GM19035 (cell line): ENCODE measurements around the gene CNGA2.

Experiments
- ATAC-seq: cut with Tn5 transposase; IDR thresholded peaks from one replicate; pipeline ENCODE4 v1.9.1; 2021; ENCODE audit not compliant: unreplicated experiment

Gene CNGA2

DNA sequence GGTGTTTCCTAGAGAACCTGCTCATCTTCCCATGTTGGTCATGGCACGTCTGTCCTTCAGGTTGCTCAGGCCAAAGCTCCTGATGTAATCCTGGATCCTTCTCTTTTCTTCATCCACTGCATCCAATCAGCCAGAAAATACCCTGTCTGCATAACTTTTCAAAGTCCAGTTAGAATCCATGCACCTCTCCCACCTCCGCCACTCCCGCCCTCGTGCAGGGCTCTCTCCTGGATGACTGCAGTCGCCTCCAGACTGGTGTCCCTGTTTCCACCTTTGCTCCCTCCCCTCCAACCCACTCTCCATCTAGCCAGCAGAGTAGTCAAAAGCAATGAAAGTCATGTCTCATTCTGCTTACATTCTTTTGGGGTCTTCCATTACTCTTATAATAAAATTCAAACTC, 16.0 kb downstream of the CNGA2 start:
- no peak for ATAC-seq

DNA sequence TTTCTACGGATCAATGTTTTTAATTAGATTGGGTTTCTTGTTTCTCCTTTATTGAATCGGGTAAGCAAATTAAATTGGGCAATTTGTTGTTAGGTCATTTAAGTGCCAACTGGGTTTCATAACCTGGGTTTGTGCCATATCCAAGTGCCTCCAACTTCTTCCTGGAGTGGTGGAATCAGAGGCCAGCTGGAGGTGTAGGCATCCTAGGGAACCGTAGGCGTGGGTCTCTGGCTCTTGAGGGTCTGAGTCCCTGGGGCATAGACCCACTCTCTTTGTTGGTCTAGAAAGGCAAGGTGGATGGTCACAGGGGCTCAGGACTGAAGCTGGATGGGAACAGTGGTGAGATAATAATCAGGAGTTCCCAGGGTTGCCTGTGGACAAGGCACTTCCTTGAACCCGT, 18.3 kb downstream of the CNGA2 start:
- ATAC-seq = no peak

DNA sequence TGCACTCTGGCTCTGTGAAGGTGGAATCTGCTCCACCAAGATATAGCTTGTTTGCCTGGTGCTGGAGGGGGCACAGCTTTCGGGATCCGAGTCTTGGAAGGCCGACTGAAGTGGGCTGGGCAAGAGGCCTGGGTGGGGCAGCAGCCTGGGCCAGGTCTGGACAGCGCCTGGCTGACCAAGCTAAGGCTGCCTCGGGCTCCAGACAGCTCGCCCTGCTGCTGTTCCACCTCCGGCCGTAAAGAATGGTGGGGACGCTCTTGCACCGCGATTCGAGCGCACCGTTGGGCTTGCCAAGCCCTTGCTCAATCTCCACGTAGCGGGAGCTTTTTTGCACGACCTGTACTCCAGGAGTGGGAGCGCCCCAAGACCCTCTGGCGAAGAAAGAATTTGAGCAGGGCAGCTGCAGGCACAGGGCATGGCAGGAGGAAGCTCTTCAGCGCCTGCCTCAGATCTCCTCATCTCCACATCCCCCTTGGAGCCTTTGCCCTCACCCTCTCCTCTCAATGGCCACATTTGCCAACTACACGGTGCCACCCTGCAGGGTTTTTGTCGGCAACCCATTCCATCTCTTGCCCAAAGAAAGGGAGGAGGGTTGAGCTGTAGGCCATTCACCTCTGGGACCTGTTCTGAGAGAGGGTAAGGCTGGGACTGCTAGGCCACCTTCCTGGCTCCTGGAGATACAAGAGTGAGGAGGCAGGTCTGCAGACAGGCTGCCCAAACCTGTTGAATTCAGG, 18.9 kb downstream of the CNGA2 start:
- ATAC-seq = no peak

DNA sequence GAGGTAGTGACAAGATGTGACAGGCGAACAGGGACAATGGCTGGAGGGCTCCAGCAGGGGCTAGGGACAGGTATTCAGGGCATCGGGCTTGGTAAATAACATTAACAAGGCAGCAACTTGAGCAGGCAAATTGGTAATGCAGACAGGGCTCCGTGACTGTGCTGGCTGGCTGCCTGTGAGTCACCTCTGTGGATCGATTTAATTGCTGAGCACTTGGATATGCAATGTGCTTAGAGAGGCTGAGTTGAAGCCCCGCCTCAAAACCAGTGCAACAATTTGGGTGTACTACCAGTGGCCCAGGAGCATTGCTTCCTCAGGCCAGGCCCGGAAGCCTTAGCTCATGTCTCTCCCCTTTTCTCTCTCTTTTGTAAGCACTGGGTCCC, 19.5 kb downstream of the CNGA2 start:
- ATAC-seq = no peak

DNA sequence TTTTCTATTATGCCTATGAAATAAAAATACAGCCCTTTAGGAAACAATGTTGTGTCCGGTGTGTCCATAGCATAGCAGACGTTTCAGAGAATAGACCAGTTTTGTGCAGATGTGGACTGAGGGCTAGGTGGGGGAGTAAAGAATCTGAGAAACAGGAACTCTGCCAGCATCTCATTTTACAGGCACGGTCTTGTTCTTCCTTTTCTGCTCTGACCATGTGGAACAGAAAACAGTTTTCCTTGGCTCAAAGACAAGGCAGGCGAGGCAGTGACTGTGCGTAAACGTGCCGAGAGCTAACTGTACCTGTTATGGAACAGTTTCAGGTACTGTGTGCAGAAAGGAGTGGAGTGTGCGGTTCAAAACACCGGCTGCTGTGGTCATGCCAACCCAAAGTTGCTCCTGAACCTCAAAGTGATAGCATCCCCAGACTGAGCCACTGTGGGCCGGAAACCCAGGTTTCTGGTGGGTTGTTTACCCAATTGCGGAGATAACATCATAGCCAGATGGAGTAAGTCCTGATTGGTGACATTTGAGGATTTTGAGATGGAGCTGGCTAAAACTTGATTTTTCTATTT, 20.2 kb downstream of the CNGA2 start:
- no peak for ATAC-seq

DNA sequence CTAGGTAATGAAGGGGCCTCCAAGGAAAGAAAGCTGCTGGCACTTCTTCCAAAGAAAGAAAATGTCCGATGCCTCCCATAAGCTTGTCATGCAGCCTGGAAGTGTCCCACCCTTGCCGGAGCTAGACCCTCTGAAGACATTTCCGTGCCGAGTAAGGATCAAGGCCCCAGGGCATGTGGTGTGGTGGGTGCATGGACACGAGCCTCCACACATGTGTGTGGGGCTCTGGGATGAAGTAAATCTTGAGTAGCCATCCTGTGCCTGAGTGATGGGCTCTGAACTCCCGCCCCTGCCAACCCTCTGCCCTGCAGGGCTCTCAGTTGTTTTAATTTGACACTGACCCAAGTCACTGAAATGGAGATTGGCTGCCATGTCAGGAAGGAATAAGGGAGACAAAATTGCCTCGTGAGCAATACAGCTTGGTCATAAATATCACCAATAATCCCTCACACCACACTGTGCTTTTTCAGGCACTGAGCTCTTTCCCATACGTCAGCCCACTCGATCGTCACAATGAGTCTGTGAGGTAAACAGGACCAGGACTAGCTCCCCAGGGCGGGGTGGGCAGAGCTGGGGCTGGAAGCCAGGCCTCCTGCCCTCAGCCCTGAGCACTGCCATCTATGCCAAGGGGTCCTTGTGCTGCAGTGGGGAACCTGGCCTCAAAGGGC, 24.6 kb downstream of the CNGA2 start:
- ATAC-seq = no peak

DNA sequence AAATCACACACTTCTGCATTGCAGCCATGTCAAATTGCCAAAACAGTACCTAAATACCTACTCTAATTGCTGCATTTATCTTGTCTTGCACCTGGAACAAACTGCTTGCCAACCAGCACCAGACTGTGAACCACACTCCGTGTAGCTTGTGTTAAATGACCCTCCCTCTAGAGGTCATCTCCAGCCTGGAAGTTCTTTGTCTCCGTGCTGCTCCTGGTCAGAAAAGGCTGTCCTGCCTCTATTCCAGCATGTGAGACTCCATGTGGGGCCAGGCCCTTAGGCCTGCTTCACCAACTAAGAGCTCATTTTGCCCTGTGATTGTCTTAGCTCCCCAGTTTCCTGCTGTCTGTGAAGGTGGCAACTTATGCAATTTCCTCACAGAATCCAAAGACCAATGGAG, 28.3 kb downstream of the CNGA2 start:
- no peak for ATAC-seq

DNA sequence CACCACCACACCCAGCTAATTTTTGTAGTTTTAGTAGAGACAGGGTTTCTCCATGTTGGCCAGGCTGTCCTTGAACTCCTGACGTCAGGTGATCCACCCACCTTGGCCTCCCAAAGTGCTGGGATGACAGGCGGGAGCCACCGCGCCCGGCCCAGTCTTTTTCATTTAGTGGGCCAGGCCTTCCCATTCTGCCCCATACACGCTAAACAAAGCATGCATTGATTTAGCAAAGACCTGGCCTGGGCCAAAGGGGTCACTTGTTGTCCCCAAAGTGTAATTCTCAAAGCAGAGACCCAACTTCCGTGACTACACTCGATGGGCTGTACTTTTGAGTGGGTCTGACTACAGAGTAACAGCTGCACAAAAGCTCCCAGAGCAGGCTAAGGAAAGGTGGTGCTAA, 29.2 kb downstream of the CNGA2 start:
- ATAC-seq = no peak

DNA sequence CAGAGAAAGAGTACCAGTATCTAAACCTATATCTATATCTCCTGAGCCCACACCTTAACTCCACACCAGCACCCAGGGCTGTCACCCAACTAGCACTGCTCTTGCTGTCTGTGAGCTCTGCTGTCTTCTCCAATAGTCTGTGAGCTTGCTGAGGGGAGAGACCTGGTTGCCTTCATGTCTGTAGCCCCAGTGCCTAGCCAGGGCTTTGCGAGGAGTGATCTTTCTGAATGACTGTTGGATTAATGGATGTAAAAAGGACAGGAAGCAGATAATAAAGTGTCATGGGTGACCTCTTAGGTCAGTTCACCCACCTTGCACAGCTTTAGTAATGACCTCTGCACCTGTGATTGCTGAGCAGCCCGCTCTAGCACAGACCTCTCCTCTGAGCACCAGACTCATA, 30.5 kb downstream of the CNGA2 start:
- no peak for ATAC-seq

DNA sequence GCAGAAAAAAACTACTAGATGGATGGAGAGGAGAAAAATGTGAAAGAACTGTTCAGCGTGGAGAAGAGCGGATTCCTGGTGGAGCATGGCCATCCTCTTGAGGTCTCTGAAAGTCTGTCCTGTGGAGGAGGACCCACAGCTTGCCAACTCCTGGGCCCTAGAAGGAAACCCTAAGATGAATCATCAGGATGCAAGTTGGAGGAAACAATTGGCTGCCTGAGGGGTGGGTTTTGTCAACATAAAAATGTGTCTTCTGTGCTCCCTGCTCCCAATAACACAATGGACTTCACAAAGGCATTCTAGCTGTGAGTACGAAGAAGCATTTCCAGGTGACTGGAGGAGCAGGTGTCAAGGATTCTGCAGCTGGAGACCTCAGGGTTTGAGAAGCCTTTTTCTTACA, 37.2 kb downstream of the CNGA2 start:
- ATAC-seq = no peak

DNA sequence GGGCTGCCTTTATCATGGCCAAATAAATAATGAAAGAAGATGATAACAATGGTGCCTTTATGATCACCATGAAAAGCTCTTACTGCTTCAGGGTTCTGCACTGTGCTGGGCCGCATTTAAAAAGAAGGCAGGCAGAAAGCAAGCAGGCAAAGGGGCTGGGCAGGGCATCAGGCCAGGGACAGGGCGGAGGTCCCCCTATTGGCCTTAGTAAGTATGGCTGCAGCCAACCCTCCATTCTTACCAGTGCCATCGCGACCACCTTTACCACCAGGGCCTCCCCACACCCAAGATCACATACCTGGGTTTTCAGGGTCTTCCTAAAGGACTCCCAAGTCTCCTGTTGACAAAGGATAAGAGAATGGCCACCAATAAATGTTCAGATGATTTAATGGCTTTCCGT, 38.9 kb downstream of the CNGA2 start:
- no peak for ATAC-seq

DNA sequence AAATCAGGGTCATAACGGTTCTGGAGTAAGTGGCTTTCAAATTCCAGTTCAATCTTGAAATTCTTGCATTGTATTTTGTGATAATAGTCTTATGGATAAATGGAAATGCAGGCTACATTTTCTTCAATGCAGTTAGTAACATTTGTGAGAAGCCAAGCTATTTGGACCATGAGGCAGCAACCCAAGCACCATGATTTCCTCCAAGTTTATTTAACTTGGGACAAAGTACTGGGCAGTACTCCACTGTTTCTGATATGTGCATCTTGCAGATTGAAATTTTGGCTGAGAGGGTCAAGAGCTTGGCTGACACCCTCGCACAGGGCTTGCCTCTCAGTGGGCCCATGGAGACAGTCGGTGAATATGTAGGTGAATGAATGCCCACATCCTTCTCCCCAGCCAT, 39.9 kb downstream of the CNGA2 start:
- no peak for ATAC-seq

DNA sequence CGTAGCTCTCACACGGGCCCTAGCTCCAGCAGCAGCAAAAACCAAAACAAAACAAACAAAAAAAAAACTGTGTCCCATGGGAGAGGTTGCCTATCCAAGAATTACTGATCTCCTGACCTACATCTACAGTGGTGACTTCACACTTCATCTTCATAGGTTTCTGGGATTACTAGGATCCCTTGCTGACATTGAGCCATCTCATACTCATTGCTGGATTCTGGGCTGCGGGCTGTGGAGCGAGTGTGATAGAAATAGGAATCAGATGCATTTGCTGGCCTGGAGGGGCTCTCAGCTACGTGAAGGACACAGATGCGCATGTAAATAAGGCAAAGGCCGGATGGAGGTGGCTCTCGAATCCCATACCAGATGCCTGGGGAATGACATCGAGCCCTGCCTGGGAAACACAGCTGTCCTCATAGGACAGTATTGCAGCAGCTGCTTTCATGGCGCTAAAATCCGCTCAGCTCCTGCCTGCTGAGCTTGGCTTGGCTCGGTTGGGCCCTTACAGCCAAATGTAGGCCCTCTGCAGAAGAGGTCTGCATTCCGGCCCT, 41.7 kb downstream of the CNGA2 start:
- ATAC-seq = no peak

DNA sequence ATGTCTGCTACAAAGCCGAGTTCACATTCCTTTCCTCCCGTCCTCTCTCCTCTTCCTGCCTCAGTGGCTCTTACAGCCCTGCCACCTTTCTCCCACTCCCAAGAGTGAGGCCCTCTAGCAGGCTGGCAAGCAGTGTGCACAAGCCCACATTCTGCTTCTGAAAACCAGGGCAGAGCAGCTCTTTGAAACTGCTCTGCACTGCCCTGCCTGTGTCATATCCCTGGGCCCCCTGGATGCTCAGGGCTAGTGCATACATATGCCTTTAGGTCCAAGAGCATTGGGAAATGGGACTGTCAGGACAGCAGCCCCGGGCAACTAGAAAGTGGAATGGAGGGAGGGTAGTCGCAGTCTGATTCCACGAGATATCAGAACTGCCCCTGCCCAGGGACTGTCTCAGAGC, 42.4 kb downstream of the CNGA2 start:
- no peak for ATAC-seq

DNA sequence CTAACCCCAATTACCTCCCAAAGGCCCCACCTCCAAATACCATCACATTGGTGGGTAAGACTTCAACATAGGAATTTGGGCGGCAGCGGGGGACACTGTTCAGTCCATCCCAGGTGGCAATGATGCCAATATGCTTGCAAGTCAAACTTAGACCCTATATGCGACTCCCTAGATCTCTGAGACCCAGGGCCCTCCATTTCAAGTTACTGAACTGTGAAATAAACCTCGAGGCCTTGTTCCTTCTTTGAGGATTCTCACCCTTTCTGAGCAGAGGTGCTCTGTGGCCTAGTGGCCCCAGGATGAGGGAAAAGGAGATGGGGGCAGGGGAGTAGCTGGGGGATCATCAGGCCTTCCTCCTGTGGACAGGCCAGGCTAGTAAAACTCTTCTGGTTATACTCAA, 44.7 kb downstream of the CNGA2 start:
- ATAC-seq = no peak

DNA sequence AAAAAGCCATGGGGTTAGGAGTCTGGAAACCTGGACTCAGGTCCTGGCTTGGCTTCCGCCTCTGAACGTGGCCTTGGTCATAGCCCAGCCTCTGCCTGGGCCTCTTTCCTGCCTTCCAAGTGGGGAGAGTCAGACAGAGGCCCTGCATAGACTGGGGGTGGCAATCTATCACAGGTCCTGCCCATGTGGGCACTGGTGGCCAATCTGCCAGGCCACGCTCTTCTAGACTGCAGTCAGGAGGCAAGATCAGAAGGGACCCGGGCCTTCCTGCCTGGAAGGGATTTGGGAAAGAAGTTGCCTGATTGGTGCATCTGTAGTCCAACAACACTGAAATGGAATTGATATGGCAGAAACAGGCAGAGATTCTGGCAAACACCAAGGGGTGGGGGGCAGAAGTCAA, 46.1 kb downstream of the CNGA2 start:
- ATAC-seq = no peak

DNA sequence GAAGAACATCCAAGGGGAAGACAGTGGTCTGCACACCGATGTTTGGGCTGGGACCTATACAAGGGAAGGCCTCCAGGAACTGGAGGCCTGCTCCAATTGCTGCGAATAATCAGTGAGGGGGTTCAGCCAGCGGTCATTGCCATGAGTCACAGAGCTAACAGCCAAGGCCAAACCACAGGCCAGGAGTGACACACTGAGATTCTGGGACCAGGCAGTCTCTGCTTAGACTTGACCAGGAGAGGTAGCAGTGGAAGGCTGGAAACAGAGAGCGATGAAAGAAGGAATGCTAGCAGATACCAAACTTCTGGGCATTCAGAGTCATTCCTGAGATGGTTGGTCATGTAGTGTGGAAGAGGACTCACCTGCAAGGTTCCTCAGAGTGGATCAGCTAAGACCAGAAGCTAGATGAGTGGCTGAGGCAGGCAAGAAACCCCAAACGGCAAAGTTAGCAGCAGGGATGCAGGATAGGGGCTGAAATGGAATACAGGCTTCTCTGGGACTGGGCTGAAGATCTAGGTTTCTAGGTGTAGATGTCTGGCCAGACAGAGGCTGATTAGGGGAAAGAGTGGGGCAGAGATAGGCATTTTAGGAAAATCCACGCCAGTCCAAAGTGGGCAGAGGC, 54.7 kb downstream of the CNGA2 start:
- no peak for ATAC-seq

DNA sequence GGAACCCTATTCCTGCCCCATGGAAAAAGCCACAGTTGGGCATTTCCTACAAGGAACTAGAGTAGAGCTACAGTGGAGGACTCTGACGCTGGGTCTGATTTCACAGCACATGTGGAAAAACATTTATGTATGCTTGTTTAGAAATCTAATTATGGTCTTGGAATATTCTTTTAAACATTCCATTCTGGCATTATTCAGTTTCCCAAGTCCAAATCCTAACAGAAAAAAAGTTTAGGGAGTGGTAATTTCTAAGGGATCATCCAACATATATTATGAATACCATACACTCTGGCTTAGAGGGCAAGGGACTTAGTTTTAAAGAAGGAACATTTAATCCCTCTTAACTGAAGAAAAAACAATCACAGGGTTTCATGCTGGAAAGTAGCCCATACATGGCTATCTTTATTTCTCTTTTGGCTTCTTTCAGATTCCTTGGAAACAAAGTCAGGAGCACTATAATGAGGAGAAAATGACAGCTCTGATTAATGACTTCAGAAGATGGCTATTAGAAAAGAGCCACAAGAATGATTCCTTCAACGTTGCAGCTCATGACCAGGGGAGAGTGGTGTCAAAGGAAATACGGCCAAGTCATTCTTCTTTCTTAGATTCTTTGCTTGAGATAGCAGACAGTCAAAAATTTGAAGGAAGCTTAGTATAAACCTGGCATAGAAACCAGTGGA, 56.1 kb downstream of the CNGA2 start:
- no peak for ATAC-seq

DNA sequence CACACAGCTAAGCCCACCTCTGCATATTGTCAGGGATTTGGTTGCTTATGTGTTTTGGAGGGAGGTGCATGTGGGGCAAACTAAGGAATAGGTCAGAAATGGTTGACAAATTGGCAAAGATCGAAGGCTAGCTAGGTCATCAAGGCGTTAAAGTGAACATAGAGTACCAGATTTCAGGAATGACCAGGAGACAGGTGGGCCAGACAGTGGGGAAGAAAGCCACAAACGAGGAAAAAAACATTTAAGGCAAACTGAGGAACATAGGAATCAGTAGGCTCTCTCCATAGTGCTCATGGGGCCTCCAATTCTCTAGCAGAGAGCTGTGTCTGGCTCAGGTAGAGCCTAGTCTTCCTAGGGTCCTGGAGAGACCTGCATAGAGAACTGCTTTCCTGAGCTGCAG, 57.4 kb downstream of the CNGA2 start:
- no peak for ATAC-seq

DNA sequence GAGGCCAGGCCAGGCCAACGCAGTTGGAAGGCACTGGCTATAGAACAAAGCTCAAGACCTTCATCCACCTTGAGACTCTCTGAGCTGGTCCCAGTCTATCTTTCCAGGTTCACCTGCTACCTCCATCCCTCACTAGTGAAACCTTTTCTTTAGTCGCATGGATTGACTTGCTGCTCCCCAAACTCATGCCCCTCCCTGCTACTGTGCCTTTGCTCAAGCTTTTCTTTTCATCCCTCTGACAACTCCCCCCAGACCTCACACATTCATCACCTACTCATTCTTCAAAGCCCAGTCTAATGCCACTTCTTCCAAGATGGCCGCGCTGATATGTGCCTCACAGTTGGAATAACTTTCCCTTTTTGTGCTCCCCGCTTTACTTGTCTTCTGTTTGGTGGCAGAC, 58.0 kb downstream of the CNGA2 start:
- no peak for ATAC-seq

DNA sequence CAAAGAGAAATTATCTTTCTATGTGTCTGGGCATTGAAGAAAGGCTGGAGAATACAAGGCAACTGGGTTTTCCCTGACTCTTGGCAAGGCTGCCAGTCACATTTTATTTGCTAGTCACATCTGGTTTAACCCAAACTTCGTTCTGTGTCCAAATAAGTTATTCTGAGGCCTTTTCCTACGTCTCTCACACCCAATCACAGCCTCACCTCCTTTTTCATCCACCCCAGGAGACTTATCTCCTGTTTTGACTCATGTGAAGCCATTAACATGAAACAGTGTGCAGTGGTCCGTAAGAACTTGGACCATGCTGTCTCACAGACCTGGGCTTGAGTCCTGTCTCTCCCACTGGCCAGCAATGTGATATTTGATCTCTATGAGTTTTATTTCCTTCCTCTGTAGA, 59.3 kb downstream of the CNGA2 start:
- no peak for ATAC-seq
